Spleen (tissue), 11 donors: ENCODE measurements around the gene CA10. TPM values are rescaled to one million over a fixed set of nuclear protein-coding genes. Genes with fewer than 3 reads are reported as not detected.

Experiments used
- DNase-seq: peaks from one replicate; pipeline ENCODE4 v3.0.0-alpha.2; 2020
- H3K27ac ChIP-seq, 8 donors: fragments of 200-600 bp; sonication (generic) in 7 of 8; 1 replicate in 4 of 8; 2 replicates in 4 of 8; pipeline versions ENCODE4 v1.5.0 to v1.8.0; 2016 to 2021; ENCODE audit warnings: inconsistent platforms in 4 of 8, mild to moderate bottlenecking in 4 of 8, moderate library complexity in 1 of 8
- H3K27me3 ChIP-seq, 7 donors: fragments of 200-600 bp; sonication (generic) in 6 of 7; replicated peaks in 1 of 7; 1 replicate in 4 of 7; 2 replicates in 3 of 7; pipeline versions ENCODE4 v1.5.0 to v1.8.0; 2016 to 2021; ENCODE audit warnings: inconsistent platforms in 3 of 7, mild to moderate bottlenecking in 1 of 7
- H3K36me3 ChIP-seq, 6 donors: fragments of 200-600 bp; sonication (generic) in 5 of 6; 1 replicate in 4 of 6; 2 replicates in 2 of 6; pipeline versions ENCODE4 v1.5.0 to v1.8.0; 2016 to 2021; ENCODE audit warnings: inconsistent platforms in 2 of 6
- H3K4me1 ChIP-seq, 6 donors: fragments of 200-600 bp; sonication (generic) in 5 of 6; 1 replicate in 3 of 6; 2 replicates in 3 of 6; pipeline versions ENCODE4 v1.5.0 to v1.8.0; 2016 to 2021; ENCODE audit warnings: inconsistent platforms in 3 of 6
- H3K4me3 ChIP-seq, 8 donors: fragments of 200-600 bp; sonication (generic) in 7 of 8; 1 replicate in 4 of 8; 2 replicates in 4 of 8; pipeline versions ENCODE4 v1.5.0 to v1.8.0; 2016 to 2021; ENCODE audit warnings: inconsistent platforms in 4 of 8, mild to moderate bottlenecking in 4 of 8, moderate library complexity in 2 of 8
- H3K9me3 ChIP-seq, 8 donors: fragments of 200-600 bp; sonication (generic) in 7 of 8; 1 replicate in 4 of 8; 2 replicates in 4 of 8; pipeline versions ENCODE4 v1.5.0 to v1.8.0; 2016 to 2021; ENCODE audit warnings: inconsistent platforms in 4 of 8
- CTCF ChIP-seq, 11 experiments: fragments of 200-600 bp in 7 of 11; fragments of 450-650 bp in 4 of 11; sonication (generic) in 4 of 11; IDR thresholded peaks in 8 of 11; conservative IDR thresholded peaks in 3 of 11; 1 replicate in 7 of 11; 2 replicates in 4 of 11; pipeline versions ENCODE4 v1.4.0 to v1.8.0; 2016 to 2021; ENCODE audit warnings: antibody characterized with exemption in 11 of 11, inconsistent platforms in 4 of 11, mild to moderate bottlenecking in 1 of 11
- POLR2A ChIP-seq, 3 donors: fragments of 450-650 bp; IDR thresholded peaks; one replicate each; pipeline ENCODE4 v1.5.1; 2017; ENCODE audit warnings: antibody characterized with exemption in 3 of 3, mild to moderate bottlenecking in 1 of 3
- POLR2AphosphoS5 ChIP-seq, 3 donors: sonication (generic); formaldehyde crosslinking; IDR thresholded peaks; one replicate each; pipeline ENCODE4 v1.5.1; 2017; ENCODE audit warnings: antibody characterized with exemption in 3 of 3
- WGBS, 5 donors: extraction: QIAGEN DNeasy Blood & Tissue Kit in 3 of 5; methylation state at CpG; one replicate each; pipeline versions ENCODE4 v1.1.5 to v1.1.7; 2013 to 2018; 5-methylcytosine and 5-hydroxymethylcytosine counted together
- intact Hi-C: fragments of 100-400 bp; cut with DNase I; formaldehyde crosslinking; loops from one replicate; pipeline ENCODE4 v1.15.0; 2023; ENCODE audit warnings: low total_unique reads
- polyA plus RNA-seq, 3 donors: library from polyadenylated mRNA; stranded (reverse); fragments of 200-250 nt; gene quantifications; one replicate each; pipeline ENCODE4 v1.2.1, GENCODE V29; 2013
- total RNA-seq, 7 donors: library from RNA; depleted of rRNA in 3 of 7; stranded (reverse); fragments of >200 nt in 3 of 7; fragmentation: NEBNext Ultra II Directional in 4 of 7; extraction: Animal tissue kit (Norgen Biotek cat#: 25700) in 4 of 7; gene quantifications; one replicate each; pipeline versions ENCODE4 v1.1.0 to v1.2.1, GENCODE V29; 2016 to 2021
- donor health status: healthy with polysubstance abuse.
- donor health status: DM: no; HTN: no; CAD: no; lungs with moderate emphysema.
- donor health status: DM: no; HTN: no; CAD: no.
- donor health status: Bipolar disorder and iron deficiency.
- donor health status: healthy.
- donor health status: DM: no; HTN: no; CAD: no.
- donor health status: DM: yes; HTN: yes; CAD: no.

Gene CA10
- total and polyA plus RNA-seq, 10 donors = 0.19 to 0.22 TPM; not detected in 8

- no peaks in the 10 kb centered on the region for H3K4me1 ChIP-seq
- no peak overlapping the region for H3K4me3 ChIP-seq
- no peak overlapping the region for H3K27ac ChIP-seq
- H3K9me3 ChIP-seq = peaks cover 0 to under 1% (median 0%) of the 10 kb centered on the region in 8 donors
- intact Hi-C loops = no loop called here
- no peaks in the 10 kb centered on the region for H3K36me3 ChIP-seq
- no peak for TF ChIP-seq POLR2AphosphoS5 (IDR thresholded peaks at IDR 0.05)
- no peak for TF ChIP-seq POLR2A (IDR thresholded peaks at IDR 0.05)
- no peak for TF ChIP-seq CTCF (IDR thresholded peaks at IDR 0.05 in 8 of 11, conservative IDR thresholded peaks at IDR 0.05 in 3 of 11)
- DNase-seq = no peak
- 33 to 68% (median 53%) methylated on average over 2 of the region's 2 CpGs for WGBS, 5 donors
- peaks cover 0 to 21% (median 0%) of the 10 kb centered on the region in 7 donors for H3K27me3 ChIP-seq
Measured at GRCh38 chr17:51685287-51685909, 473.1 kb downstream of the CA10 start.

- Histone ChIP-seq H3K27me3 (peaks cover 0 to 21% (median 0%) of the 10 kb centered on the region in 7 donors), H3K4me3 (no peak overlapping the region), H3K27ac (no peak overlapping the region), H3K36me3 (no peaks in the 10 kb centered on the region), H3K9me3 (no peaks in the 10 kb centered on the region), H3K4me1 (no peaks in the 10 kb centered on the region)
- 30 to 50% (median 45%) methylated on average over 5 of the region's 5 CpGs for WGBS, 5 donors
- intact Hi-C loops = no loop called here
- no peak for DNase-seq
- no peak for TF ChIP-seq CTCF (IDR thresholded peaks at IDR 0.05 in 8 of 11, conservative IDR thresholded peaks at IDR 0.05 in 3 of 11)
- TF ChIP-seq POLR2AphosphoS5 (IDR thresholded peaks at IDR 0.05) = no peak
- no peak for TF ChIP-seq POLR2A (IDR thresholded peaks at IDR 0.05)
Measured at GRCh38 chr17:51684214-51684613, 474.3 kb downstream of the CA10 start.

- no peak overlapping the region for H3K4me3 ChIP-seq
- no peak for DNase-seq
- intact Hi-C loops = no loop called here
- H3K36me3 ChIP-seq = no peaks in the 10 kb centered on the region
- H3K27ac ChIP-seq = no peak overlapping the region
- TF ChIP-seq CTCF (IDR thresholded peaks at IDR 0.05 in 8 of 11, conservative IDR thresholded peaks at IDR 0.05 in 3 of 11) (no peak), POLR2AphosphoS5 (IDR thresholded peaks at IDR 0.05) (no peak), POLR2A (IDR thresholded peaks at IDR 0.05) (no peak)
- H3K9me3 ChIP-seq = no peaks in the 10 kb centered on the region
- 85 to 92% (median 88%) methylated on average over 10 of the region's 10 CpGs for WGBS, 5 donors
- peaks cover 0 to 21% (median 0%) of the 10 kb centered on the region in 7 donors for H3K27me3 ChIP-seq
- H3K4me1 ChIP-seq = no peaks in the 10 kb centered on the region
Measured at GRCh38 chr17:51683291-51683690, 475.2 kb downstream of the CA10 start.

- no peak for TF ChIP-seq CTCF (IDR thresholded peaks at IDR 0.05 in 8 of 11, conservative IDR thresholded peaks at IDR 0.05 in 3 of 11)
- TF ChIP-seq POLR2A (IDR thresholded peaks at IDR 0.05) = no peak
- TF ChIP-seq POLR2AphosphoS5 (IDR thresholded peaks at IDR 0.05) = no peak
- intact Hi-C loops = no loop called here
- no peak for DNase-seq
- Histone ChIP-seq H3K36me3 (no peaks in the 10 kb centered on the region), H3K4me3 (no peak overlapping the region), H3K9me3 (no peaks in the 10 kb centered on the region), H3K4me1 (no peaks in the 10 kb centered on the region), H3K27ac (no peak overlapping the region), H3K27me3 (peaks cover 0 to 21% (median 0%) of the 10 kb centered on the region in 7 donors)
- 59 to 69% (median 66%) methylated on average over 5 of the region's 5 CpGs for WGBS, 5 donors
Measured at GRCh38 chr17:51682115-51682514, 476.4 kb downstream of the CA10 start.
